Nephron (organoid): Measurements from ENCODE around the gene AIFM2.

Experiments used
- H3K27ac Mint-ChIP-seq, 3 experiments: 2 replicates each; pipeline ENCODE4 v1.8.0; 2020; ENCODE audit warnings: mixed read lengths in 3 of 3, mild to moderate bottlenecking in 2 of 3, moderate library complexity in 1 of 3
- H3K27me3 Mint-ChIP-seq: 2 replicates; pipeline ENCODE4 v1.8.0; 2021; ENCODE audit warnings: low read depth, mild to moderate bottlenecking, moderate library complexity, mixed read lengths
- H3K36me3 Mint-ChIP-seq: 2 replicates; pipeline ENCODE4 v1.8.0; 2020; ENCODE audit warnings: low read depth, mixed read lengths
- H3K4me1 Mint-ChIP-seq: 2 replicates; pipeline ENCODE4 v1.8.0; 2020; ENCODE audit warnings: mixed read lengths
- H3K4me3 Mint-ChIP-seq, 3 experiments: 2 replicates each; pipeline ENCODE4 v1.8.0; 2020; ENCODE audit warnings: mild to moderate bottlenecking in 3 of 3, mixed read lengths in 3 of 3, moderate library complexity in 2 of 3
- H3K9me3 Mint-ChIP-seq: 2 replicates; pipeline ENCODE4 v1.8.0; 2020; ENCODE audit warnings: mixed read lengths
- CTCF ChIP-seq, 3 experiments: fragments of 200-600 bp; sonication (generic); IDR thresholded peaks; one replicate each; pipeline ENCODE4 v1.5.0; 2021; ENCODE audit warnings: antibody characterized with exemption in 3 of 3; ENCODE audit not compliant: unreplicated experiment in 3 of 3

The AIFM2 gene

GRCh38 chr10:70137927-70138883 lies 5.6 kb upstream of the AIFM2 start:
- H3K36me3 Mint-ChIP-seq = peaks cover 5% of the 10 kb centered on the region
- no peak overlapping the region for H3K4me3 Mint-ChIP-seq
- TF ChIP-seq CTCF (IDR thresholded peaks at IDR 0.05; ENCODE audit: unreplicated experiment in 3 of 3) = no peak
- H3K9me3 Mint-ChIP-seq = no peaks in the 10 kb centered on the region
- peaks cover 8% of the 10 kb centered on the region for H3K27me3 Mint-ChIP-seq
- peaks cover under 1% of the 10 kb centered on the region for H3K4me1 Mint-ChIP-seq
- no peak overlapping the region for H3K27ac Mint-ChIP-seq

- no peak for TF ChIP-seq CTCF (IDR thresholded peaks at IDR 0.05; ENCODE audit: unreplicated experiment in 3 of 3)
- Mint-ChIP-seq H3K27me3 (peaks cover 17% of the 10 kb centered on the region), H3K9me3 (no peaks in the 10 kb centered on the region), H3K36me3 (peaks cover 10% of the 10 kb centered on the region), H3K4me1 (peaks cover 6% of the 10 kb centered on the region), H3K4me3 (no peak overlapping the region), H3K27ac (no peak overlapping the region)
These were observed 4.5 kb upstream of the AIFM2 start for GRCh38 chr10:70137135-70137534.

GRCh38 chr10:70135684-70136083 lies 3.1 kb upstream of the AIFM2 start:
- Mint-ChIP-seq H3K9me3 (no peaks in the 10 kb centered on the region), H3K27me3 (peaks cover 30% of the 10 kb centered on the region), H3K4me1 (peaks cover 6% of the 10 kb centered on the region), H3K36me3 (peaks cover 10% of the 10 kb centered on the region), H3K4me3 (no peak overlapping the region), H3K27ac (no peak overlapping the region)
- TF ChIP-seq CTCF (IDR thresholded peaks at IDR 0.05; ENCODE audit: unreplicated experiment in 3 of 3) = no peak

- H3K4me1 Mint-ChIP-seq = peaks cover 6% of the 10 kb centered on the region
- peaks cover 10% of the 10 kb centered on the region for H3K36me3 Mint-ChIP-seq
- no peaks in the 10 kb centered on the region for H3K9me3 Mint-ChIP-seq
- H3K27me3 Mint-ChIP-seq = peaks cover 34% of the 10 kb centered on the region
- no peak overlapping the region for H3K4me3 Mint-ChIP-seq
- no peak overlapping the region for H3K27ac Mint-ChIP-seq
- no peak for TF ChIP-seq CTCF (IDR thresholded peaks at IDR 0.05; ENCODE audit: unreplicated experiment in 3 of 3)
These were observed 2.4 kb upstream of the AIFM2 start for GRCh38 chr10:70135046-70135445.

- Mint-ChIP-seq H3K27me3 (peaks cover 37% of the 10 kb centered on the region), H3K36me3 (peaks cover 6% of the 10 kb centered on the region), H3K4me1 (peaks cover 6% of the 10 kb centered on the region), H3K9me3 (no peaks in the 10 kb centered on the region), H3K4me3 (peak overlapping the region; percentile 82 to 91 (median 83)), H3K27ac (peak overlapping the region in 1 of 3 experiments; percentile 41)
- no peak for TF ChIP-seq CTCF (IDR thresholded peaks at IDR 0.05; ENCODE audit: unreplicated experiment in 3 of 3)
These were observed 1.1 kb downstream of the AIFM2 start for GRCh38 chr10:70131560-70131937.
